A673 (cell line): ENCODE data around the gene PPP1R7. TPM values are rescaled to one million over a fixed set of nuclear protein-coding genes. Genes with fewer than 3 reads are reported as not detected.

Experiments
- BruUV-seq: library from RNA; stranded (reverse); fragments of 400-500 nt; replicated peaks from 2 replicates; lab custom pipeline; 2021; lab: Mats Ljungman, UMichigan
- CTCF ChIA-PET: fragments of 300-600 bp; sonication (Branson Sonifier 250); formaldehyde crosslinking; loops from one replicate; lab custom pipeline; 2022; ENCODE audit warnings: antibody characterized with exemption; lab: Charles Lee
- POLR2A ChIA-PET: fragments of 300-600 bp; sonication (Branson Sonifier 250); formaldehyde crosslinking; loops from one replicate; lab custom pipeline; 2022; ENCODE audit warnings: antibody characterized with exemption; ENCODE audit not compliant: low non-redundant PET; lab: Charles Lee
- DNase-seq: peaks from one replicate; pipeline ENCODE4 v3.0.0-alpha.2; 2015; ENCODE audit warnings: low spot score
- H3K27ac ChIP-seq: fragments of 200-600 bp; sonication (generic); 2 replicates; pipeline ENCODE4 v1.5.1; 2016; ENCODE audit warnings: mixed run types, low read depth, mild to moderate bottlenecking, mixed read lengths, antibody characterized with exemption, low read length; ENCODE audit not compliant: poor library complexity, severe bottlenecking
- H3K27me3 ChIP-seq: fragments of 200-600 bp; sonication (generic); replicated peaks from 2 replicates; pipeline ENCODE4 v1.6.1; 2017; ENCODE audit warnings: mixed run types, low read depth, mild to moderate bottlenecking, mixed read lengths, antibody characterized with exemption, low read length; ENCODE audit not compliant: insufficient read depth, poor library complexity
- H3K36me3 ChIP-seq: fragments of 200-600 bp; sonication (generic); 2 replicates; pipeline ENCODE4 v1.6.1; 2016; ENCODE audit warnings: mixed run types, mild to moderate bottlenecking, mixed read lengths, antibody characterized with exemption, low read length; ENCODE audit not compliant: insufficient read depth, poor library complexity, severe bottlenecking
- H3K4me1 ChIP-seq: fragments of 200-600 bp; sonication (generic); 2 replicates; pipeline ENCODE4 v1.6.1; 2017; ENCODE audit warnings: mixed run types, mild to moderate bottlenecking, mixed read lengths, antibody characterized with exemption, low read length; ENCODE audit not compliant: insufficient read depth, poor library complexity, severe bottlenecking
- H3K4me3 ChIP-seq: fragments of 200-600 bp; sonication (generic); 2 replicates; pipeline ENCODE4 v1.5.1; 2016; ENCODE audit warnings: low read depth, mixed run types, mild to moderate bottlenecking, mixed read lengths, low read length; ENCODE audit not compliant: poor library complexity, severe bottlenecking
- H3K9me3 ChIP-seq: fragments of 200-600 bp; sonication (generic); 2 replicates; pipeline ENCODE4 v1.6.1; 2016; ENCODE audit warnings: mixed run types, low read depth, mild to moderate bottlenecking, mixed read lengths, antibody characterized with exemption, low read length; ENCODE audit not compliant: poor library complexity, severe bottlenecking
- CTCF ChIP-seq: fragments of 300-800, 200-600 bp; sonication (generic); conservative IDR thresholded peaks from 2 replicates; pipeline ENCODE4 v1.5.1; 2017; ENCODE audit warnings: low read depth, mild to moderate bottlenecking, antibody characterized with exemption, low read length, moderate library complexity, mixed read lengths
- EZH2 ChIP-seq: fragments of 200-600 bp; sonication (generic); IDR thresholded peaks from 2 replicates; pipeline ENCODE4 v1.6.1; 2017; ENCODE audit warnings: borderline replicate concordance, low read depth, mild to moderate bottlenecking, mixed read lengths, antibody characterized with exemption, low read length; ENCODE audit not compliant: poor library complexity, severe bottlenecking
- intact Hi-C: fragments of 100-400 bp; cut with micrococcal nuclease; formaldehyde crosslinking; loops from one replicate; pipeline ENCODE4 v1.10.0; 2022; ENCODE audit not compliant: unreplicated experiment
- total RNA-seq: library from RNA; stranded (reverse); gene quantifications from 2 replicates; pipeline ENCODE4 v1.2.3, GENCODE V29; 2021

PPP1R7 gene
- total RNA-seq, 1 experiment from 2014 or later, result 70.7 TPM

GRCh38 chr2:241178961-241179360 lies 28.7 kb downstream of the PPP1R7 start:
- BruUV-seq, result no TSS peak
- Histone ChIP-seq H3K36me3 (no peaks in the 10 kb centered on the region), H3K9me3 (no peaks in the 10 kb centered on the region), H3K27ac (no peak overlapping the region), H3K4me1 (no peaks in the 10 kb centered on the region), H3K27me3 (no peaks in the 10 kb centered on the region), H3K4me3 (no peak overlapping the region)
- ChIA-PET CTCF (no interaction called here), POLR2A (no interaction called here)
- no peak for DNase-seq
- intact Hi-C loops, result no loop called here
- TF ChIP-seq CTCF, result no peak
- TF ChIP-seq EZH2, result no peak

- H3K27me3 ChIP-seq, result no peaks in the 10 kb centered on the region
- H3K9me3 ChIP-seq, result no peaks in the 10 kb centered on the region
- POLR2A ChIA-PET, result no interaction called here
Observed at GRCh38 chr2:241179899-241180298, 29.6 kb downstream of the PPP1R7 start.

GRCh38 chr2:241180495-241180894 lies 30.2 kb downstream of the PPP1R7 start:
- Histone ChIP-seq H3K4me1 (no peaks in the 10 kb centered on the region), H3K4me3 (no peak overlapping the region), H3K9me3 (no peaks in the 10 kb centered on the region), H3K27ac (no peak overlapping the region), H3K27me3 (no peaks in the 10 kb centered on the region), H3K36me3 (no peaks in the 10 kb centered on the region)
- BruUV-seq, result no TSS peak
- intact Hi-C loops, result no loop called here
- POLR2A ChIA-PET, result no interaction called here
- no peak for TF ChIP-seq CTCF
- TF ChIP-seq EZH2, result no peak
- CTCF ChIA-PET, result no interaction called here
- no peak for DNase-seq

More at GRCh38 chr2:241179899-241180298, 29.6 kb downstream of the PPP1R7 start:
- Histone ChIP-seq H3K4me3 (no peak overlapping the region), H3K27ac (no peak overlapping the region), H3K36me3 (no peaks in the 10 kb centered on the region), H3K4me1 (no peaks in the 10 kb centered on the region)
- no TSS peak for BruUV-seq
- intact Hi-C loops, result no loop called here
- CTCF ChIA-PET, result no interaction called here
- no peak for TF ChIP-seq EZH2
- no peak for TF ChIP-seq CTCF
- no peak for DNase-seq
